BE2C (cell line): ENCODE measurements around the gene LRRC4C.

Experiments
- DNase-seq: peaks from one replicate; pipeline ENCODE4 v3.0.0-alpha.2; 2020
- H3K27me3 ChIP-seq: fragments of 250-450 bp; sonication (Bioruptor Pico); 2 replicates; pipeline ENCODE4 v1.5.1; 2020; ENCODE audit warnings: mild to moderate bottlenecking
- H3K36me3 ChIP-seq: fragments of 250-450 bp; sonication (Bioruptor Pico); 2 replicates; pipeline ENCODE4 v1.5.1; 2020; ENCODE audit warnings: mild to moderate bottlenecking
- H3K4me1 ChIP-seq: fragments of 250-450 bp; sonication (Bioruptor Pico); 2 replicates; pipeline ENCODE4 v1.5.1; 2020
- H3K4me3 ChIP-seq: 2 replicates; pipeline ENCODE4 v1.5.1; 2011; ENCODE audit warnings: low read depth, low read length
- H3K9me3 ChIP-seq: fragments of 250-450 bp; sonication (Bioruptor Pico); 2 replicates; pipeline ENCODE4 v1.5.1; 2020
- CTCF ChIP-seq: IDR thresholded peaks from 2 replicates; pipeline ENCODE4 v1.5.1; 2012; ENCODE audit warnings: mild to moderate bottlenecking, low read depth, low read length

LRRC4C gene

GRCh38 chr11:40100162-40100553 is 1359.3 kb downstream of the LRRC4C start:
- no peaks in the 10 kb centered on the region for H3K27me3 ChIP-seq
- no peak for TF ChIP-seq CTCF
- no peaks in the 10 kb centered on the region for H3K9me3 ChIP-seq
- no peak overlapping the region for H3K4me3 ChIP-seq
- no peaks in the 10 kb centered on the region for H3K4me1 ChIP-seq
- no peak for DNase-seq
- H3K36me3 ChIP-seq: no peaks in the 10 kb centered on the region

- Histone ChIP-seq H3K4me3 (no peak overlapping the region), H3K36me3 (no peaks in the 10 kb centered on the region), H3K27me3 (no peaks in the 10 kb centered on the region), H3K4me1 (no peaks in the 10 kb centered on the region), H3K9me3 (no peaks in the 10 kb centered on the region)
- no peak for DNase-seq
- no peak for TF ChIP-seq CTCF
These were observed 1359.9 kb downstream of the LRRC4C start for GRCh38 chr11:40099426-40100161.

- Histone ChIP-seq H3K4me1 (no peaks in the 10 kb centered on the region), H3K27me3 (no peaks in the 10 kb centered on the region), H3K4me3 (no peak overlapping the region), H3K36me3 (no peaks in the 10 kb centered on the region), H3K9me3 (no peaks in the 10 kb centered on the region)
- no peak for DNase-seq
- TF ChIP-seq CTCF: no peak
These were observed 1364.0 kb downstream of the LRRC4C start for GRCh38 chr11:40095446-40095845.

GRCh38 chr11:40094954-40095353 is 1364.5 kb downstream of the LRRC4C start:
- Histone ChIP-seq H3K9me3 (no peaks in the 10 kb centered on the region), H3K36me3 (no peaks in the 10 kb centered on the region), H3K27me3 (no peaks in the 10 kb centered on the region), H3K4me3 (no peak overlapping the region), H3K4me1 (no peaks in the 10 kb centered on the region)
- no peak for DNase-seq
- no peak for TF ChIP-seq CTCF

- H3K4me3 ChIP-seq: no peak overlapping the region
- no peak for TF ChIP-seq CTCF
- H3K27me3 ChIP-seq: no peaks in the 10 kb centered on the region
- DNase-seq: no peak
- no peaks in the 10 kb centered on the region for H3K9me3 ChIP-seq
- H3K4me1 ChIP-seq: no peaks in the 10 kb centered on the region
- no peaks in the 10 kb centered on the region for H3K36me3 ChIP-seq
These were observed 1379.0 kb downstream of the LRRC4C start for GRCh38 chr11:40080434-40080833.
